SH-SY5Y (cell line): ENCODE results near the gene TTI1.

ENCODE experiments used
- GATA2 ChIP-seq: IDR thresholded peaks from 2 replicates; pipeline ENCODE4 v1.6.1; 2011; ENCODE audit warnings: mild to moderate bottlenecking, low read depth, low read length
- GATA3 ChIP-seq: IDR thresholded peaks from 2 replicates; pipeline ENCODE4 v1.6.1; 2011; ENCODE audit warnings: low read depth, mild to moderate bottlenecking, low read length, moderate library complexity

DNA sequence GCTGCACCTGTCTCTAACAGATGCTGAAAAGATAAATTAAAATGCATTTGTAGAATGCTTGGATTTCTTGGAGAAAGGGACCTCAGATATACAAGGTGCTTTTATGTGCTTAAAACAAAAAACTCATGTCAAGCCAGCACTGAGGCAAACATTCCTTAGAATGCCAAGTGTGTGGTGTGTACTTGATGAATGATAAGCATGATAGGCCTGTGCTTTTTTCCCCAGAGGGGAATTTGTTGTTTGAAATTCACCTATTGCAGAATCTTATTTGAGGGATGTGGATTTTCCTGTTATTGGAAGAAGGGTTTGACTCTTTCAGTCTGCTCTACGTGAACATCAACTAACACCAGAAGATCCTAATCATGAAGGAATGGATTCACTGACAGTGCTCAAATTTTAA lies 28.8 kb downstream of the TTI1 start:
- 0 out of 2 replicates have a peak, but pooled peaks have one; percentile 5 for TF ChIP-seq GATA2
- TF ChIP-seq GATA3: no peak
